ENCODE results near the gene EFNA5.

DNA sequence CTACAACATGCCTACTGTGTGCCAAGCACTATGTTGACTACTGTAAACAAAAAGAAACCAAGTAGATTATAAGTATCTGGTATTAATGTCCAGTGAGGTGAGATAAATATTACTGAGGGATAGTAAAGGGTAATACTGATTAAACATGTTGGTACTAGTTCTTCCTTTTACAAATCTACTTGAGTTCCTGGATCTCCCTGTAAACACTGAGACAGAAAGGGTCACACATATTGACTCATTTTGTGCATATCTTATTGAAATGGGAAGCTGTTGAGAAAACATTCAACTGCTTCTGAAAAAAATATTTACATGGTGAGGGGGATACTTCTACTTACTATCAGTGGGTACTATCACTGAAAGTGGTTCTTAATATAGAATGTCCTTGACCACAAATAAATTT, 24.3 kb downstream of the EFNA5 start:
- TF ChIP-seq, protein P1, sequence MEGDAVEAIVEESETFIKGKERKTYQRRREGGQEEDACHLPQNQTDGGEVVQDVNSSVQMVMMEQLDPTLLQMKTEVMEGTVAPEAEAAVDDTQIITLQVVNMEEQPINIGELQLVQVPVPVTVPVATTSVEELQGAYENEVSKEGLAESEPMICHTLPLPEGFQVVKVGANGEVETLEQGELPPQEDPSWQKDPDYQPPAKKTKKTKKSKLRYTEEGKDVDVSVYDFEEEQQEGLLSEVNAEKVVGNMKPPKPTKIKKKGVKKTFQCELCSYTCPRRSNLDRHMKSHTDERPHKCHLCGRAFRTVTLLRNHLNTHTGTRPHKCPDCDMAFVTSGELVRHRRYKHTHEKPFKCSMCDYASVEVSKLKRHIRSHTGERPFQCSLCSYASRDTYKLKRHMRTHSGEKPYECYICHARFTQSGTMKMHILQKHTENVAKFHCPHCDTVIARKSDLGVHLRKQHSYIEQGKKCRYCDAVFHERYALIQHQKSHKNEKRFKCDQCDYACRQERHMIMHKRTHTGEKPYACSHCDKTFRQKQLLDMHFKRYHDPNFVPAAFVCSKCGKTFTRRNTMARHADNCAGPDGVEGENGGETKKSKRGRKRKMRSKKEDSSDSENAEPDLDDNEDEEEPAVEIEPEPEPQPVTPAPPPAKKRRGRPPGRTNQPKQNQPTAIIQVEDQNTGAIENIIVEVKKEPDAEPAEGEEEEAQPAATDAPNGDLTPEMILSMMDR (IDR thresholded peaks at IDR 0.05) = no peak
- TF ChIP-seq YY1 (IDR thresholded peaks at IDR 0.05; ENCODE audit: low read depth) (no peak), RXRA (IDR thresholded peaks at IDR 0.05; ENCODE audit: borderline replicate concordance, low read depth) (no peak), POLR2AphosphoS5 (IDR thresholded peaks at IDR 0.05; ENCODE audit: low read depth, low read length) (no peak), GABPA (IDR thresholded peaks at IDR 0.05; ENCODE audit: low read depth) (no peak), FOXM1 (IDR thresholded peaks at IDR 0.05; ENCODE audit: low read depth) (no peak), FOSL2 (IDR thresholded peaks at IDR 0.05; ENCODE audit: borderline replicate concordance, low read depth) (no peak)
- TF ChIP-seq, protein P2, sequence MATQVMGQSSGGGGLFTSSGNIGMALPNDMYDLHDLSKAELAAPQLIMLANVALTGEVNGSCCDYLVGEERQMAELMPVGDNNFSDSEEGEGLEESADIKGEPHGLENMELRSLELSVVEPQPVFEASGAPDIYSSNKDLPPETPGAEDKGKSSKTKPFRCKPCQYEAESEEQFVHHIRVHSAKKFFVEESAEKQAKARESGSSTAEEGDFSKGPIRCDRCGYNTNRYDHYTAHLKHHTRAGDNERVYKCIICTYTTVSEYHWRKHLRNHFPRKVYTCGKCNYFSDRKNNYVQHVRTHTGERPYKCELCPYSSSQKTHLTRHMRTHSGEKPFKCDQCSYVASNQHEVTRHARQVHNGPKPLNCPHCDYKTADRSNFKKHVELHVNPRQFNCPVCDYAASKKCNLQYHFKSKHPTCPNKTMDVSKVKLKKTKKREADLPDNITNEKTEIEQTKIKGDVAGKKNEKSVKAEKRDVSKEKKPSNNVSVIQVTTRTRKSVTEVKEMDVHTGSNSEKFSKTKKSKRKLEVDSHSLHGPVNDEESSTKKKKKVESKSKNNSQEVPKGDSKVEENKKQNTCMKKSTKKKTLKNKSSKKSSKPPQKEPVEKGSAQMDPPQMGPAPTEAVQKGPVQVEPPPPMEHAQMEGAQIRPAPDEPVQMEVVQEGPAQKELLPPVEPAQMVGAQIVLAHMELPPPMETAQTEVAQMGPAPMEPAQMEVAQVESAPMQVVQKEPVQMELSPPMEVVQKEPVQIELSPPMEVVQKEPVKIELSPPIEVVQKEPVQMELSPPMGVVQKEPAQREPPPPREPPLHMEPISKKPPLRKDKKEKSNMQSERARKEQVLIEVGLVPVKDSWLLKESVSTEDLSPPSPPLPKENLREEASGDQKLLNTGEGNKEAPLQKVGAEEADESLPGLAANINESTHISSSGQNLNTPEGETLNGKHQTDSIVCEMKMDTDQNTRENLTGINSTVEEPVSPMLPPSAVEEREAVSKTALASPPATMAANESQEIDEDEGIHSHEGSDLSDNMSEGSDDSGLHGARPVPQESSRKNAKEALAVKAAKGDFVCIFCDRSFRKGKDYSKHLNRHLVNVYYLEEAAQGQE (IDR thresholded peaks at IDR 0.05; ENCODE audit: low read depth, low read length) = no peak

Measured in SK-N-SH (cell line).